ENCODE results near the gene CDH20.

CDH20 gene

GRCh38 chr18:61333271-61333745 lies at the start of gene CDH20:
Gene CDH20, plus strand, starts transcription at chr18:61333430.
- Mint-ChIP-seq H3K36me3 (no peaks in the 10 kb centered on the region), H3K27ac (no peak within 1 kb of the TSS), H3K9me3 (peaks cover 2% of the 10 kb centered on the region), H3K4me1 (no peaks in the 10 kb centered on the region), H3K4me3 (peak within 1 kb of the TSS; percentile 35)
- no peak for DNase-seq (ENCODE audit: low spot score in 2 of 2)
- ATAC-seq, result no peak

GRCh38 chr18:61284039-61284438 lies 49.2 kb upstream of the CDH20 start:
- Mint-ChIP-seq H3K4me3 (no peak overlapping the region), H3K27ac (no peak overlapping the region), H3K36me3 (no peaks in the 10 kb centered on the region), H3K9me3 (peaks cover 3% of the 10 kb centered on the region), H3K4me1 (no peaks in the 10 kb centered on the region)
- no peak for DNase-seq (ENCODE audit: low spot score in 2 of 2)
- no peak for ATAC-seq

GRCh38 chr18:61285777-61286176 lies 47.5 kb upstream of the CDH20 start:
- Mint-ChIP-seq H3K4me3 (no peak overlapping the region), H3K9me3 (no peaks in the 10 kb centered on the region), H3K27ac (no peak overlapping the region)

GRCh38 chr18:61286867-61287266 lies 46.4 kb upstream of the CDH20 start:
- Mint-ChIP-seq H3K9me3 (no peaks in the 10 kb centered on the region), H3K27ac (no peak overlapping the region), H3K4me1 (no peaks in the 10 kb centered on the region), H3K4me3 (no peak overlapping the region), H3K36me3 (no peaks in the 10 kb centered on the region)
- ATAC-seq (no peak), DNase-seq (ENCODE audit: low spot score in 2 of 2) (no peak)

More at GRCh38 chr18:61285777-61286176, 47.5 kb upstream of the CDH20 start:
- ATAC-seq (no peak), DNase-seq (ENCODE audit: low spot score in 2 of 2) (no peak)
- H3K4me1 Mint-ChIP-seq, result no peaks in the 10 kb centered on the region
- no peaks in the 10 kb centered on the region for H3K36me3 Mint-ChIP-seq

GRCh38 chr18:61290616-61291015 lies 42.6 kb upstream of the CDH20 start:
- no peaks in the 10 kb centered on the region for H3K4me1 Mint-ChIP-seq
- H3K27ac Mint-ChIP-seq, result no peak overlapping the region
- no peaks in the 10 kb centered on the region for H3K36me3 Mint-ChIP-seq
- H3K4me3 Mint-ChIP-seq, result no peak overlapping the region
- DNase-seq (ENCODE audit: low spot score in 2 of 2) (no peak), ATAC-seq (no peak)
- H3K9me3 Mint-ChIP-seq, result no peaks in the 10 kb centered on the region

- DNase-seq (ENCODE audit: low spot score in 2 of 2) (no peak), ATAC-seq (no peak)
- Mint-ChIP-seq H3K9me3 (peaks cover 5% of the 10 kb centered on the region), H3K4me3 (no peak overlapping the region), H3K36me3 (no peaks in the 10 kb centered on the region), H3K4me1 (no peaks in the 10 kb centered on the region), H3K27ac (no peak overlapping the region)
These were observed 40.8 kb upstream of the CDH20 start for GRCh38 chr18:61292280-61293035.

GRCh38 chr18:61295153-61295552 lies 38.1 kb upstream of the CDH20 start:
- Mint-ChIP-seq H3K4me1 (no peaks in the 10 kb centered on the region), H3K9me3 (peaks cover 10% of the 10 kb centered on the region), H3K27ac (no peak overlapping the region), H3K4me3 (no peak overlapping the region), H3K36me3 (no peaks in the 10 kb centered on the region)
- no peak for DNase-seq (ENCODE audit: low spot score in 2 of 2)
- ATAC-seq, result no peak

- Mint-ChIP-seq H3K4me3 (no peak overlapping the region), H3K36me3 (no peaks in the 10 kb centered on the region), H3K9me3 (peaks cover 3% of the 10 kb centered on the region), H3K27ac (no peak overlapping the region), H3K4me1 (no peaks in the 10 kb centered on the region)
- DNase-seq (ENCODE audit: low spot score in 2 of 2), result no peak
- no peak for ATAC-seq
These were observed 25.2 kb upstream of the CDH20 start for GRCh38 chr18:61308004-61308403.

- H3K36me3 Mint-ChIP-seq, result no peaks in the 10 kb centered on the region
- H3K9me3 Mint-ChIP-seq, result peaks cover 3% of the 10 kb centered on the region
- no peak for DNase-seq (ENCODE audit: low spot score in 2 of 2)
- H3K4me1 Mint-ChIP-seq, result no peaks in the 10 kb centered on the region
- H3K27ac Mint-ChIP-seq, result no peak overlapping the region
- ATAC-seq, result peak; percentile 16
- no peak overlapping the region for H3K4me3 Mint-ChIP-seq
These were observed 24.3 kb upstream of the CDH20 start for GRCh38 chr18:61308795-61309393.

GRCh38 chr18:61322265-61322873 lies 10.9 kb upstream of the CDH20 start:
- Mint-ChIP-seq H3K36me3 (no peaks in the 10 kb centered on the region), H3K4me1 (no peaks in the 10 kb centered on the region), H3K27ac (no peak overlapping the region), H3K9me3 (peaks cover 12% of the 10 kb centered on the region), H3K4me3 (no peak overlapping the region)
- peak; percentile 20 to 51 for DNase-seq (ENCODE audit: low spot score in 2 of 2)
- ATAC-seq, result peak; percentile 65

GRCh38 chr18:61323951-61324350 lies 9.3 kb upstream of the CDH20 start:
- H3K4me3 Mint-ChIP-seq, result no peak overlapping the region
- no peaks in the 10 kb centered on the region for H3K36me3 Mint-ChIP-seq
- peaks cover 10% of the 10 kb centered on the region for H3K9me3 Mint-ChIP-seq

GRCh38 chr18:61326407-61326806 lies 6.8 kb upstream of the CDH20 start:
- ATAC-seq (no peak), DNase-seq (ENCODE audit: low spot score in 2 of 2) (no peak)
- H3K9me3 Mint-ChIP-seq, result peaks cover 2% of the 10 kb centered on the region
- no peak overlapping the region for H3K4me3 Mint-ChIP-seq
- H3K27ac Mint-ChIP-seq, result no peak overlapping the region
- no peaks in the 10 kb centered on the region for H3K4me1 Mint-ChIP-seq
- H3K36me3 Mint-ChIP-seq, result no peaks in the 10 kb centered on the region

More at GRCh38 chr18:61323951-61324350, 9.3 kb upstream of the CDH20 start:
- DNase-seq (ENCODE audit: low spot score in 2 of 2), result no peak
- H3K27ac Mint-ChIP-seq, result no peak overlapping the region
- H3K4me1 Mint-ChIP-seq, result no peaks in the 10 kb centered on the region
- ATAC-seq, result no peak

- no peak overlapping the region for H3K4me3 Mint-ChIP-seq
These were observed 3.8 kb upstream of the CDH20 start for GRCh38 chr18:61329398-61329797.

GRCh38 chr18:61331051-61331450 lies 2.2 kb upstream of the CDH20 start:
- no peaks in the 10 kb centered on the region for H3K4me1 Mint-ChIP-seq
- no peak overlapping the region for H3K27ac Mint-ChIP-seq
- no peaks in the 10 kb centered on the region for H3K36me3 Mint-ChIP-seq
- ATAC-seq (no peak), DNase-seq (ENCODE audit: low spot score in 2 of 2) (no peak)
- no peak overlapping the region for H3K4me3 Mint-ChIP-seq
- H3K9me3 Mint-ChIP-seq, result peaks cover 2% of the 10 kb centered on the region

More at GRCh38 chr18:61329398-61329797, 3.8 kb upstream of the CDH20 start:
- ATAC-seq, result no peak
- Mint-ChIP-seq H3K4me1 (no peaks in the 10 kb centered on the region), H3K27ac (no peak overlapping the region), H3K36me3 (no peaks in the 10 kb centered on the region), H3K9me3 (peaks cover 2% of the 10 kb centered on the region)
- no peak for DNase-seq (ENCODE audit: low spot score in 2 of 2)

GRCh38 chr18:61333746-61334490 lies 688 bp downstream of the CDH20 start:
- H3K4me1 Mint-ChIP-seq, result no peaks in the 10 kb centered on the region
- H3K27ac Mint-ChIP-seq, result no peak overlapping the region
- DNase-seq (ENCODE audit: low spot score in 2 of 2), result no peak
- peak overlapping the region; percentile 35 for H3K4me3 Mint-ChIP-seq
- ATAC-seq, result peak; percentile 37
- H3K36me3 Mint-ChIP-seq, result no peaks in the 10 kb centered on the region
- peaks cover 1% of the 10 kb centered on the region for H3K9me3 Mint-ChIP-seq

All from stimulated activated effector memory CD8-positive, alpha-beta T cell treated with anti-CD3 and anti-CD28 coated beads, Interleukin-12 subunit alpha, Interleukin-12 subunit beta, amount 100 ng/mL, for 72 hours (primary cell).